Measurements from ENCODE around the gene IGF2BP2. TPM values are rescaled to one million over a fixed set of nuclear protein-coding genes. Genes with fewer than 3 reads are reported as not detected.

IGF2BP2 gene
- total and polyA plus RNA-seq, 2 of the 13 experiments (the other 11 are each of a cell fraction or from before 2014, with no cell fraction given), result 6.5 to 46.0 TPM

GRCh38 chr3:185825639-185826481, 1.0 kb upstream of the IGF2BP2 start (continued):
- TF ChIP-seq ZNF280D (CRISPR knock-in tag; IDR thresholded peaks at IDR 0.05) (peak; percentile 70; the same call in 1 of the 2 replicates), ZNF354B (CRISPR knock-in tag; IDR thresholded peaks at IDR 0.05) (no peak), KDM5B (CRISPR knock-in tag; IDR thresholded peaks at IDR 0.05; ENCODE audit: borderline replicate concordance) (peak; percentile 56; the same call in 1 of the 2 replicates), ZBTB39 (CRISPR knock-in tag; IDR thresholded peaks at IDR 0.05) (peak; percentile 10; the same call in 1 of the 2 replicates), ZNF512B (CRISPR knock-in tag; IDR thresholded peaks at IDR 0.05; ENCODE audit: borderline replicate concordance) (no peak), ZNF549 (CRISPR knock-in tag; IDR thresholded peaks at IDR 0.05) (no peak), HINFP (CRISPR knock-in tag; IDR thresholded peaks at IDR 0.05; ENCODE audit: low read depth) (no peak), ZNF749 (CRISPR knock-in tag; IDR thresholded peaks at IDR 0.05; ENCODE audit: borderline replicate concordance) (peak; percentile 81; the same call in 1 of the 2 replicates), GATAD1 (CRISPR knock-in tag; IDR thresholded peaks at IDR 0.05) (no peak), ZNF24 (IDR thresholded peaks at IDR 0.05) (no peak), MED13 (CRISPR knock-in tag; IDR thresholded peaks at IDR 0.05) (no peak; the same call in 1 of the 2 replicates), E2F1 (CRISPR knock-in tag; IDR thresholded peaks at IDR 0.05) (no peak), ZNF432 (CRISPR knock-in tag; IDR thresholded peaks at IDR 0.05; ENCODE audit: borderline replicate concordance) (no peak), TEAD3 (CRISPR knock-in tag; optimal IDR thresholded peaks at IDR 0.05; ENCODE audit: borderline replicate concordance) (no peak), NCOA2 (CRISPR knock-in tag; IDR thresholded peaks at IDR 0.05) (no peak)
